ENCODE measurements around the gene ZFAND2A. TPM values are rescaled to one million over a fixed set of nuclear protein-coding genes. Genes with fewer than 3 reads are reported as not detected.

Gene ZFAND2A
- total RNA-seq, 3 donors from 2014 or later: 19.3 to 25.0 (median 22.3) TPM

DNA sequence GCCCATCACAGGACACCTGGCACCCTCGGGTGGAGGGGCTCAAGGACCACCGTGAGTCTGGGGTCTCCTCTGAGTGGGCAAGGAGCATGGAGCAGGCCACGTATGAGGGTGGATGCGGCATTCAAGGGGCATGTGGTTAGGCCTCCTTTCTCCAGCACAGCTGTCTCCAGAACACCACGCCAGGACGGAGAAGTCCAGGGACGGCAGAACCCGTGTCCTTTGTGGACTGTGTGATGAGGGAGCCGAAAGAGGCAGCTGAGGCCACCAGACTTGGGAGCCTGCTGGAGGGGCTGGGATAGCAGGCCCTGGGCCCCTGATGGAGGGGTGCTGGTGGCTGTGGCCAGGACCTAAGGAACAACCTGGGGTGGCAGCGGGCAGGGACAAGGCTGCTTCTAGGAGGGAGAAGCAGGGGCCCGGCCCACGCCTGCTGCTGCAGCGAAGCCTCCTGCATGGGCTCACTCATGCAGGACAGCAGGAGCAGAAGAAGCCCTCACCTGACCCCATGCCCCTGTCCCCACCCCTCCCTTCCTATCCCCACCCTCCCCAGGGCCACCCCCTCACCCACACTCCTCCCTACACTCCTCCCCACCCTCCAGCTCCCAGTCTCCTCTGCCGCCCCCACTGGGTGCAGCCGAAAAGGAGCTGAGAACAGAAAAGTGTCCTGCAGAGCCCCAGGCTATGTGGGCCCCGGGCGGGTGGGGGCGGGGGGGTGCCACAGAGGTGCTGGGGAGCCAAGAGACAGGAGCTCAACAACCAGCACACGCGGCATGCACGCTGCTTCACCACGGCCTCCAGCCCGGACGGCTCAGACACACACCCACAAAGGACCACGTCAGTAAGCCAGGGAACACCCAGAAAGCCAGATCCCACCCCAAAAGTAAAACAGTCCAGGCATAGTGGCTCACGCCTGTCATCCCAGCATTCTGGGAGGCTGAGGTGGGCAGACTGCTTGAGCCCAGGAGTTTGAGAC, 29.7 kb downstream of the ZFAND2A start:
- DNase-seq: no peak
- no peaks in the 10 kb centered on the region for H3K4me1 Mint-ChIP-seq (ENCODE audit: low read depth)
- no peaks in the 10 kb centered on the region for H3K9me3 Mint-ChIP-seq
- peaks cover 11% of the 10 kb centered on the region for H3K36me3 Mint-ChIP-seq (ENCODE audit: insufficient read depth)
- no peak overlapping the region for H3K4me3 Mint-ChIP-seq
- ATAC-seq: no peak
- H3K27me3 Mint-ChIP-seq (ENCODE audit: low read depth): no peaks in the 10 kb centered on the region

GRCh38 chr7:1129431-1129830, 30.6 kb downstream of the ZFAND2A start:
- DNase-seq (no peak), ATAC-seq (no peak)
- Mint-ChIP-seq H3K4me3 (no peak overlapping the region), H3K27me3 (ENCODE audit: low read depth) (no peaks in the 10 kb centered on the region), H3K4me1 (ENCODE audit: low read depth) (no peaks in the 10 kb centered on the region), H3K9me3 (no peaks in the 10 kb centered on the region), H3K36me3 (ENCODE audit: insufficient read depth) (peaks cover 14% of the 10 kb centered on the region)

DNA sequence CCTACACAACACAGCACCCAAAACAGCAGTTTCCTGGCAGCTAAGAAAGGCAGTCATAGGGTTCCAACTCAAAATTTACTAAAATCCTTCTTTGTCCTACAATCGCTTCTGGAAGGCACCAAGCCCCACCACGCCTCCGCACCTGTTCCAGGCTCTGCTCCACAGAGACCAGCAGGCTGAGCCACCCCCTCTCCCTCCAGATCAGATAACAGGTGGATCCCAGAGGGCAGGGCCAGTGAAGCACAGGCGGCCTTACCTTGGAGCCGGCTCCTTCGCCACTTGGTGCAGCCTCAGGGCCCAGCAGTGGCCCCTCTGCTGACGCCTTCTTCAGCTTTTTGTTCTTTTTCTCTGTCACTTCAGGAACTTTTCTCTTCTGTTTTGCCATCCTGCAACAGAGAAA, 33.0 kb downstream of the ZFAND2A start:
- Mint-ChIP-seq H3K4me3 (no peak overlapping the region), H3K36me3 (ENCODE audit: insufficient read depth) (peaks cover 14% of the 10 kb centered on the region), H3K4me1 (ENCODE audit: low read depth) (no peaks in the 10 kb centered on the region), H3K27me3 (ENCODE audit: low read depth) (no peaks in the 10 kb centered on the region), H3K9me3 (no peaks in the 10 kb centered on the region)
- DNase-seq: no peak
- no peak for ATAC-seq

GRCh38 chr7:1125603-1125969, 34.4 kb downstream of the ZFAND2A start:
- H3K4me1 Mint-ChIP-seq (ENCODE audit: low read depth): no peaks in the 10 kb centered on the region
- H3K36me3 Mint-ChIP-seq (ENCODE audit: insufficient read depth): peaks cover 10% of the 10 kb centered on the region
- DNase-seq (no peak), ATAC-seq (no peak)
- no peaks in the 10 kb centered on the region for H3K9me3 Mint-ChIP-seq
- H3K4me3 Mint-ChIP-seq: no peak overlapping the region
- H3K27me3 Mint-ChIP-seq (ENCODE audit: low read depth): no peaks in the 10 kb centered on the region

DNA sequence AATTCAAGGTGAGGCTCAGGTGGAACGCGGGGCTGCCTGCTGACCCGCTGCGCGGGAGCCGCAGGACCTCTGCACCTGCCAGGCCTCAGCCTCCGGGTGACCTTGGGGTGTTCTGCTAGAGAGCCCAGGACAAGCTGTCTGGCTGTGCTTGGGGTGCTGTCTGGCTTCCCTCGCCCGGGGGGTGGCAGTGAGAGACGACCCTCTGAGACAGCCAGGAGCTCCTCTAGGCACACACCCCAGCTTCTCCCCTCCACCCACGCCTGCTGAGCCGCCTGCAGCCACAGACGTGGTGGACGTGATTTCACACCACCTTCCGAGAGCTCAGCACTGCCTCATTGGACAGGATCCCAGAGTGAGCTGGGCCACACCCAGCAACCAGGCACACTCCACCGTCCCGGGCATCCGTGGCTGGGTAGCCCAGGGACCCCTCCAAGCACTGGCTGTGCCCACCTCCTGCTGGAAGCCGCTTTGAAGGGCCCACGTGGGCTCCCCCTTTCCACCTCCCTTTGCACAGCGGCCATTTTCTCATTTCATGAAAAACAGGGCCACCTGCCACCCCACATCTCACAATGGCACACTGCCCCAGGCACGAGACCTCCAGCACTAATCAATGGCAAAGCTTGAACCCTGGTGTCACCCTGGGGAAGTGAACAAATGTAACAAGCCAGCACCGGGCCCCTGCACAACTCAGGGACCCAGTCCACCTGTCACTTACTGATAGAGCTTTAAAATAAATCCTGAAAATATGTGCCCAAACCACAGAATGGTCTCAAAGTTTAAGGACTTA, 35.0 kb downstream of the ZFAND2A start:
- Mint-ChIP-seq H3K4me1 (ENCODE audit: low read depth) (no peaks in the 10 kb centered on the region), H3K27me3 (ENCODE audit: low read depth) (no peaks in the 10 kb centered on the region), H3K9me3 (no peaks in the 10 kb centered on the region), H3K36me3 (ENCODE audit: insufficient read depth) (peaks cover 10% of the 10 kb centered on the region), H3K4me3 (no peak overlapping the region)
- no peak for ATAC-seq
- no peak for DNase-seq

- H3K9me3 Mint-ChIP-seq: no peaks in the 10 kb centered on the region
- H3K36me3 Mint-ChIP-seq (ENCODE audit: insufficient read depth): peaks cover 10% of the 10 kb centered on the region
- no peak overlapping the region for H3K4me3 Mint-ChIP-seq
- peaks cover 3% of the 10 kb centered on the region for H3K4me1 Mint-ChIP-seq (ENCODE audit: low read depth)
- ATAC-seq (no peak), DNase-seq (no peak)
- H3K27me3 Mint-ChIP-seq (ENCODE audit: low read depth): no peaks in the 10 kb centered on the region
Measured at GRCh38 chr7:1124164-1124563, 35.8 kb downstream of the ZFAND2A start.

DNA sequence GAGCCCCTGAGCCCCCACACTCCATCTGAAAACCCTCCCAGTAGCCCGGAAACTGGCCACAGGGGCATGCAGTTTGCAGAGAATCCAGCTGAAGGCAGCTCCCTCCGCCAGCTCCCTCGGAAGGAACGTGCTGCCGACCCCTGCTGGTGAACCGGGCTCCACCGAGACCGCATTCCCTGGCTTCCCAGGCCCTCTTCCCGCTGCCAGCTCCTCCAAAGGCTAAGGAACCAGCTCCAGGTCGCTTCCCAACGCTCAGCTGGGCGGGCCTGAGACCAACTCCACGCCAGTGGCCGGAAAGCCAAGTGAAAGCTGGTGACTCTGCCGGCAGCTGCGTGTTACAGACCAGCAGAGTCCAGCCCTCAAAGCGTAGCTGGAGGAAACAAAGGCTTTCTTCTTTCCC, 36.3 kb downstream of the ZFAND2A start:
- Mint-ChIP-seq H3K4me1 (ENCODE audit: low read depth) (peaks cover 6% of the 10 kb centered on the region), H3K36me3 (ENCODE audit: insufficient read depth) (peaks cover 10% of the 10 kb centered on the region), H3K4me3 (no peak overlapping the region), H3K9me3 (no peaks in the 10 kb centered on the region), H3K27me3 (ENCODE audit: low read depth) (no peaks in the 10 kb centered on the region)
- no peak for ATAC-seq
- no peak for DNase-seq

DNA sequence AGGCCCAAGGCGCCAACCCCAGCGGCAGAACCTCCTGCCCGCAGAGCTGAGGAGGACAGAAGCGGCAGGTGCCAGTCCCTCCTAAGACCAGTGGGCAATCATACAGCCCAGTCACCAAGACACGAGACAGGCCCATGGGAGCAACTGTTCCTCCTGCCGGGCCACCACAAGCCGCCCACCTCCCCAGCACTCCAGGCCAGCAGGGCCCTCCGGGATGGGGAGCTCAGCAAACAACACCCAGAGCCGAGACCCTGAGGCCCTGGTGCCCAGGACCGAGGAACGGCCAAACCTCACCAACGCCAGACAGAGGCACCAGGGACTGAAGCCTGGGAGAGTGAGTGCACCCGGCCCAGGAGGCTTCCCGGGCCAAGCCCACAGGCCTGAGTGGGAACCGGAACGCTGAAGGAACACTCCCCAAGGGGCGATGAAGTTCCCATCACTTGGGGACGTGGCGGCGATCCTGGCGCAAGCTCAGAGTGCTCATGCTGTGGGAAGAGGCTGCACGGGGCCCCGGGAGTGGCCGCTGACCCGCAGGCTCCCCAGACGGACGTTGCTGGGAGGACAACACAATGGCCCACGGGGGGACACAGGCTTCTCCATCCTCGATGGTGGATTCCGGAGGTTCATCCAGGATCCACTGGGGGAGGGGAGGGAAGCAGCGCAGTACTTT, 37.0 kb downstream of the ZFAND2A start:
- ATAC-seq: no peak
- DNase-seq: no peak
- Mint-ChIP-seq H3K9me3 (no peaks in the 10 kb centered on the region), H3K4me3 (no peak overlapping the region), H3K36me3 (ENCODE audit: insufficient read depth) (peaks cover 10% of the 10 kb centered on the region), H3K27me3 (ENCODE audit: low read depth) (no peaks in the 10 kb centered on the region), H3K4me1 (ENCODE audit: low read depth) (peaks cover 6% of the 10 kb centered on the region)

- Mint-ChIP-seq H3K4me3 (no peak overlapping the region), H3K4me1 (ENCODE audit: low read depth) (peaks cover 6% of the 10 kb centered on the region), H3K27me3 (ENCODE audit: low read depth) (no peaks in the 10 kb centered on the region), H3K36me3 (ENCODE audit: insufficient read depth) (peaks cover 10% of the 10 kb centered on the region), H3K9me3 (no peaks in the 10 kb centered on the region)
- no peak for DNase-seq
- ATAC-seq: no peak
Measured at GRCh38 chr7:1121886-1122831, 37.8 kb downstream of the ZFAND2A start.

DNA sequence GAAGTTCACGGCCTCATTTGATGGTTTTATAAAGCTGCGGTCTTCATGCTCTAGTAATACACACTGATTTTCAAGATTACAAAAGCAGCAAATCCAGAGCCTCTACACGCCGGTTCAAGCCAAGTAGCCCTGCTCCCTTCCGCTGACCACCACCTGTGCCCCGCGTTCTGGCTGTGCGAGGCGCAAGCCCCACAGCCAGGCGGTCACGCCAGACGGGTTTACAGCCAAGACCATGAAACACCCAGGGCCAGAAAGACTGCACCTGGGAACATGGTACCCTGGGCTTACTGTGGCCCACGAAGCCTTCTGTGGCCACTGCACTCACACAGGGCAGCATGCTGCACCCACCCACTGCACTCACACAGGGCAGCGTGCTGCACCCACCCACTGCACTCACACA, 38.5 kb downstream of the ZFAND2A start:
- peaks cover 6% of the 10 kb centered on the region for H3K4me1 Mint-ChIP-seq (ENCODE audit: low read depth)
- H3K36me3 Mint-ChIP-seq (ENCODE audit: insufficient read depth): peaks cover 7% of the 10 kb centered on the region
- no peaks in the 10 kb centered on the region for H3K9me3 Mint-ChIP-seq
- DNase-seq (no peak), ATAC-seq (no peak)
- no peak overlapping the region for H3K4me3 Mint-ChIP-seq
- no peaks in the 10 kb centered on the region for H3K27me3 Mint-ChIP-seq (ENCODE audit: low read depth)

- Mint-ChIP-seq H3K4me1 (ENCODE audit: low read depth) (peaks cover 6% of the 10 kb centered on the region), H3K4me3 (no peak overlapping the region), H3K27me3 (ENCODE audit: low read depth) (no peaks in the 10 kb centered on the region), H3K9me3 (no peaks in the 10 kb centered on the region), H3K36me3 (ENCODE audit: insufficient read depth) (peaks cover 7% of the 10 kb centered on the region)
- DNase-seq (no peak), ATAC-seq (no peak)
Measured at GRCh38 chr7:1120791-1121190, 39.2 kb downstream of the ZFAND2A start.

GRCh38 chr7:1119201-1119600, 40.8 kb downstream of the ZFAND2A start:
- H3K4me3 Mint-ChIP-seq: no peak overlapping the region
- no peaks in the 10 kb centered on the region for H3K27me3 Mint-ChIP-seq (ENCODE audit: low read depth)
- no peaks in the 10 kb centered on the region for H3K36me3 Mint-ChIP-seq (ENCODE audit: insufficient read depth)
- H3K4me1 Mint-ChIP-seq (ENCODE audit: low read depth): peaks cover 6% of the 10 kb centered on the region
- DNase-seq (no peak), ATAC-seq (no peak)
- H3K9me3 Mint-ChIP-seq: no peaks in the 10 kb centered on the region

GRCh38 chr7:1117321-1117928, 42.6 kb downstream of the ZFAND2A start:
- Mint-ChIP-seq H3K36me3 (ENCODE audit: insufficient read depth) (no peaks in the 10 kb centered on the region), H3K27me3 (ENCODE audit: low read depth) (no peaks in the 10 kb centered on the region), H3K4me3 (no peak overlapping the region), H3K9me3 (no peaks in the 10 kb centered on the region), H3K4me1 (ENCODE audit: low read depth) (peaks cover 6% of the 10 kb centered on the region)
- DNase-seq: no peak
- no peak for ATAC-seq

Data from activated T-cell treated with anti-CD3 and anti-CD28 coated beads, Interleukin-2, amount 50 U/mL, for 4 hours (primary cell).